ENCODE measurements around the gene PLD3. TPM values are rescaled to one million over a fixed set of nuclear protein-coding genes. Genes with fewer than 3 reads are reported as not detected.

Gene PLD3
- 190 and 321 TPM in 2 replicates for total RNA-seq

- peak; percentile 94 for DNase-seq (ENCODE audit: low read depth)
Observed at GRCh38 chr19:40348125-40348913, at the start of gene PLD3, which contains the start of gene C19orf47. TSS of gene PLD3 (plus strand) at chr19:40348695. CDS start at chr19:40366484, 17,789 bp downstream. TSS of gene C19orf47 (minus strand) at chr19:40348397. CDS start at chr19:40341857, 6,540 bp downstream.

GRCh38 chr19:40300668-40301067 lies 47.8 kb upstream of the PLD3 start:
- no peak for DNase-seq (ENCODE audit: low read depth)

GRCh38 chr19:40302224-40303011 lies 46.1 kb upstream of the PLD3 start:
- DNase-seq (ENCODE audit: low read depth): no peak

GRCh38 chr19:40303765-40304164 lies 44.7 kb upstream of the PLD3 start:
- DNase-seq (ENCODE audit: low read depth): no peak

- DNase-seq (ENCODE audit: low read depth): no peak
Observed at GRCh38 chr19:40304306-40304705, 44.2 kb upstream of the PLD3 start.

- peak; percentile 81 for DNase-seq (ENCODE audit: low read depth)
Observed at GRCh38 chr19:40305403-40305802, 43.1 kb upstream of the PLD3 start.

- DNase-seq (ENCODE audit: low read depth): no peak
Observed at GRCh38 chr19:40309666-40310065, 38.8 kb upstream of the PLD3 start.

- no peak for DNase-seq (ENCODE audit: low read depth)
Observed at GRCh38 chr19:40312533-40312932, 36.0 kb upstream of the PLD3 start.

- no peak for DNase-seq (ENCODE audit: low read depth)
Observed at GRCh38 chr19:40313229-40313983, 35.1 kb upstream of the PLD3 start.

- no peak for DNase-seq (ENCODE audit: low read depth)
Observed at GRCh38 chr19:40314656-40315055, 33.8 kb upstream of the PLD3 start.

- DNase-seq (ENCODE audit: low read depth): no peak
Observed at GRCh38 chr19:40315812-40316470, 32.6 kb upstream of the PLD3 start.

GRCh38 chr19:40317338-40317737 lies 31.2 kb upstream of the PLD3 start:
- DNase-seq (ENCODE audit: low read depth): no peak

- DNase-seq (ENCODE audit: low read depth): no peak
Observed at GRCh38 chr19:40320558-40320935, 27.9 kb upstream of the PLD3 start.

- no peak for DNase-seq (ENCODE audit: low read depth)
Observed at GRCh38 chr19:40321076-40321475, 27.4 kb upstream of the PLD3 start.

GRCh38 chr19:40321566-40322270 lies 26.8 kb upstream of the PLD3 start:
- DNase-seq (ENCODE audit: low read depth): no peak

GRCh38 chr19:40322271-40322610 lies 26.3 kb upstream of the PLD3 start:
- no peak for DNase-seq (ENCODE audit: low read depth)

- DNase-seq (ENCODE audit: low read depth): no peak
Observed at GRCh38 chr19:40322951-40323615, 25.4 kb upstream of the PLD3 start.

- no peak for DNase-seq (ENCODE audit: low read depth)
Observed at GRCh38 chr19:40323705-40324104, 24.8 kb upstream of the PLD3 start.

- DNase-seq (ENCODE audit: low read depth): no peak
Observed at GRCh38 chr19:40326201-40326600, 22.3 kb upstream of the PLD3 start.

GRCh38 chr19:40331052-40331451 lies 17.4 kb upstream of the PLD3 start:
- DNase-seq (ENCODE audit: low read depth): no peak

- DNase-seq (ENCODE audit: low read depth): no peak
Observed at GRCh38 chr19:40332669-40333068, 15.8 kb upstream of the PLD3 start.
